ENCODE data around the gene MCTP1. TPM values are rescaled to one million over a fixed set of nuclear protein-coding genes. Genes with fewer than 3 reads are reported as not detected.
A peak's percentile ranks its signal among the peaks of the same experiment; 100 is the strongest.

Gene MCTP1
- total RNA-seq, 2 donors from 2014 or later, result 3.3 to 5.0 TPM

- no peak overlapping the region for H3K4me3 ChIP-seq
- intact Hi-C loops (cut with DNase I), result no loop called here
- no peaks in the 10 kb centered on the region for H3K36me3 ChIP-seq
- TF ChIP-seq CTCF (IDR thresholded peaks at IDR 0.05), result no peak
- no peaks in the 10 kb centered on the region for H3K27me3 ChIP-seq (replicated peaks; ENCODE audit: insufficient read depth)
- H3K9me3 ChIP-seq, result no peaks in the 10 kb centered on the region
- WGBS, result 22% methylated on average over 2 of the region's 2 CpGs
- DNase-seq (ENCODE audit: low spot score), result no peak
- H3K27ac ChIP-seq, result no peak overlapping the region
- no peaks in the 10 kb centered on the region for H3K4me1 ChIP-seq (replicated peaks)
Measured at GRCh38 chr5:94932259-94932658, 352.6 kb downstream of the MCTP1 start.

- TF ChIP-seq CTCF (IDR thresholded peaks at IDR 0.05) (no peak), POLR2A (IDR thresholded peaks at IDR 0.05) (no peak), POLR2AphosphoS5 (IDR thresholded peaks at IDR 0.05) (no peak)
- Histone ChIP-seq H3K27ac (no peak overlapping the region), H3K4me3 (no peak overlapping the region), H3K4me1 (replicated peaks) (no peaks in the 10 kb centered on the region), H3K36me3 (no peaks in the 10 kb centered on the region), H3K27me3 (replicated peaks; ENCODE audit: insufficient read depth) (no peaks in the 10 kb centered on the region), H3K9me3 (no peaks in the 10 kb centered on the region)
- intact Hi-C loops (cut with DNase I), result no loop called here
- DNase-seq (ENCODE audit: low spot score), result no peak
- WGBS, result 87% methylated on average over 6 of the region's 6 CpGs
Measured at GRCh38 chr5:94928891-94929290, 356.0 kb downstream of the MCTP1 start.

DNA sequence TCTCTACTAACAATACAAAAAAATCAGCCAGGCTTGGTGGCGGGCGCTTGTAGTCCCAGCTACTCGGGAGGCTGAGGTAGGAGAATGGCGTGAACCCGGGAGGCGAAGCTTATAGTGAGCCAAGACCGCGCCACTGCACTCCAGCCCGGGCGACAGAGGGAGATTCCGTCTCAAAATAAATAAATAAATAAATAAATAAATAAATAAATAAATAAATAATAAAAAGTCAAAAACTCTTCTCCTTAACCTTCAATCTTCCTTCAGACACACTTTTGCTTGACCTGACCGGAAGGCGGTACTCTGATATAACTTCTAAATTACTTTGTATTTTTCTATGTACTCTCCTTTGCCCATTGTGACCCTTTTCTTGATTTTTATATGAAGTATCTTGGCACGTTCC lies 364.3 kb downstream of the MCTP1 start:
- no peak overlapping the region for H3K27ac ChIP-seq
- no peaks in the 10 kb centered on the region for H3K27me3 ChIP-seq (replicated peaks; ENCODE audit: insufficient read depth)
- no peaks in the 10 kb centered on the region for H3K9me3 ChIP-seq
- H3K4me1 ChIP-seq (replicated peaks), result no peaks in the 10 kb centered on the region
- TF ChIP-seq POLR2AphosphoS5 (IDR thresholded peaks at IDR 0.05) (no peak), POLR2A (IDR thresholded peaks at IDR 0.05) (no peak), CTCF (IDR thresholded peaks at IDR 0.05) (no peak)
- WGBS, result 93% methylated on average over 14 of the region's 14 CpGs
- intact Hi-C loops (cut with DNase I), result no loop called here
- no peak overlapping the region for H3K4me3 ChIP-seq
- no peak for DNase-seq (ENCODE audit: low spot score)
- no peaks in the 10 kb centered on the region for H3K36me3 ChIP-seq

- H3K9me3 ChIP-seq, result no peaks in the 10 kb centered on the region
- TF ChIP-seq POLR2A (IDR thresholded peaks at IDR 0.05), result no peak
- peak; percentile 42 for TF ChIP-seq POLR2AphosphoS5 (IDR thresholded peaks at IDR 0.05)
- H3K36me3 ChIP-seq, result no peaks in the 10 kb centered on the region
- H3K4me3 ChIP-seq, result no peak overlapping the region
- 52% methylated on average over 2 of the region's 2 CpGs for WGBS
- H3K4me1 ChIP-seq (replicated peaks), result no peaks in the 10 kb centered on the region
- H3K27me3 ChIP-seq (replicated peaks; ENCODE audit: insufficient read depth), result no peaks in the 10 kb centered on the region
- no peak overlapping the region for H3K27ac ChIP-seq
- intact Hi-C loops (cut with DNase I), result no loop called here
- DNase-seq (ENCODE audit: low spot score), result peak; percentile 43
Measured at GRCh38 chr5:94916619-94917018, 368.3 kb downstream of the MCTP1 start.

DNA sequence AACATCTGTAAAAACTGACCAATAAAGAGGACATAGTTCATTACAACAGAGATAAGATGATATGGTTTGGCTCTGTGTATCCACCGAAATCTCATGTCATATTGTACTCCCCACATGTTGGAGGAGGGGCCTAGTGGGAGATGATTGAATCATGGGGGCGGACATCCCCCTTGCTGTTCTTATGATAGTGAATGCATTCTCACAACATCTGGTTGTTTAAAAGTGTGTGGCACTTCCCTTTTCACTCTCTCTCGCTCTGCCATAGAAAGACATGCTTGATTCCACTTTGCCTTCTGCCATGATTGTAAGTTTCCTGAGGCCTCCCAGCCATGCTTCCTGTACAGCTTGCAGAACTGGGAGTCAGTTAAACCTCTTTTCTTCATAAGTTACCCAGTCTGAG lies 373.6 kb downstream of the MCTP1 start:
- TF ChIP-seq POLR2A (IDR thresholded peaks at IDR 0.05) (no peak), POLR2AphosphoS5 (IDR thresholded peaks at IDR 0.05) (no peak), CTCF (IDR thresholded peaks at IDR 0.05) (no peak)
- DNase-seq (ENCODE audit: low spot score), result no peak
- intact Hi-C loops (cut with DNase I), result no loop called here
- Histone ChIP-seq H3K4me1 (replicated peaks) (no peaks in the 10 kb centered on the region), H3K36me3 (no peaks in the 10 kb centered on the region), H3K27ac (no peak overlapping the region), H3K27me3 (replicated peaks; ENCODE audit: insufficient read depth) (no peaks in the 10 kb centered on the region), H3K9me3 (no peaks in the 10 kb centered on the region), H3K4me3 (no peak overlapping the region)
- 83% methylated on average over 3 of the region's 3 CpGs for WGBS
